GM12878 (cell line): ENCODE results near the gene LRRC15. TPM values are rescaled to one million over a fixed set of nuclear protein-coding genes. Genes with fewer than 3 reads are reported as not detected.

ENCODE experiments used
- ATAC-seq: fragments of 200-7000 bp; cut with Tn5 transposase; 3 replicates; pipeline ENCODE4 v1.9.1; 2020; ENCODE audit warnings: mild to moderate bottlenecking, moderate library complexity
- BruUV-seq: library from RNA; stranded (reverse); fragments of 400-500 nt; replicated peaks from 2 replicates; lab custom pipeline; 2021; lab: Mats Ljungman, UMichigan
- CTCF ChIA-PET: fragments of 300-600 bp; sonication (Branson Sonifier 250); formaldehyde crosslinking; extraction: SDS; loops from one replicate; lab custom pipeline; 2021; ENCODE audit warnings: inconsistent platforms; lab: Yijun Ruan, JAX
- POLR2A ChIA-PET: fragments of 350-600 bp; formaldehyde crosslinking; extraction: SDS; loops from one replicate; lab custom pipeline; 2021; ENCODE audit warnings: inconsistent platforms; lab: Charles Lee
- RAD21 ChIA-PET: fragments of 300-600 bp; sonication (Branson Sonifier 250); formaldehyde crosslinking; loops from one replicate; lab custom pipeline; 2023; ENCODE audit warnings: antibody characterized with exemption; ENCODE audit not compliant: unreplicated experiment; lab: Charles Lee
- SMC1A ChIA-PET: fragments of 300-600 bp; sonication (Branson Sonifier 250); formaldehyde crosslinking; loops from one replicate; lab custom pipeline; 2023; ENCODE audit not compliant: unreplicated experiment, uncharacterized antibody; lab: Charles Lee
- DNase-seq: peaks from one replicate; pipeline ENCODE4 v3.0.0-alpha.2; 2011; ENCODE audit warnings: low read depth, low spot score
- FAIRE-seq: peaks from 3 replicates; lab custom pipeline; 2011; peaks lifted over from hg19 to GRCh38; lab: Jason Lieb, UNC
- H2AFZ ChIP-seq: 2 replicates; pipeline ENCODE4 v1.6.0; 2011; ENCODE audit warnings: low read depth, low read length, control low read depth; ENCODE audit not compliant: control insufficient read depth
- H3K27ac ChIP-seq: 2 replicates; pipeline ENCODE4 v1.5.1; 2011; ENCODE audit warnings: control low read depth; ENCODE audit not compliant: control insufficient read depth, insufficient read depth
- H3K27me3 ChIP-seq, 2 experiments: replicated peaks in 1 of 2; 2 replicates each; pipeline versions ENCODE4 v1.6.0 to v1.6.1; 2011; ENCODE audit warnings: low read length in 1 of 2; ENCODE audit not compliant: control insufficient read depth in 2 of 2, insufficient read depth in 2 of 2
- H3K36me3 ChIP-seq, 2 experiments: 2 replicates each; pipeline ENCODE4 v1.5.1; 2011; ENCODE audit warnings: low read length in 1 of 2; ENCODE audit not compliant: control insufficient read depth in 2 of 2, insufficient read depth in 2 of 2
- H3K4me1 ChIP-seq: 2 replicates; pipeline ENCODE4 v1.6.1; 2011; ENCODE audit warnings: mild to moderate bottlenecking, low read length, moderate library complexity, mixed read lengths; ENCODE audit not compliant: control insufficient read depth, insufficient read depth
- H3K4me2 ChIP-seq: 2 replicates; pipeline ENCODE4 v1.6.0; 2011; ENCODE audit warnings: control low read depth; ENCODE audit not compliant: control insufficient read depth, insufficient read depth
- H3K4me3 ChIP-seq: fragments of 200-600 bp; sonication (generic); 2 replicates; pipeline ENCODE4 v1.5.1; 2016
- H3K79me2 ChIP-seq: 2 replicates; pipeline ENCODE4 v1.6.0; 2011; ENCODE audit warnings: low read length; ENCODE audit not compliant: control insufficient read depth, insufficient read depth
- H3K9ac ChIP-seq: 2 replicates; pipeline ENCODE4 v1.8.0; 2011; ENCODE audit warnings: low read length, control low read depth, mixed read lengths; ENCODE audit not compliant: control insufficient read depth, insufficient read depth
- H3K9me3 ChIP-seq: replicated peaks from 3 replicates; pipeline ENCODE4 v1.5.1; 2011; ENCODE audit warnings: mild to moderate bottlenecking, low read length; ENCODE audit not compliant: control insufficient read depth, insufficient read depth
- H4K20me1 ChIP-seq: 2 replicates; pipeline ENCODE4 v1.6.0; 2011; ENCODE audit not compliant: control insufficient read depth, insufficient read depth
- BHLHE40 ChIP-seq, 2 experiments: fragments of 450-650 bp in 1 of 2; IDR thresholded peaks; 2 replicates each; pipeline ENCODE4 v1.6.1; 2011 to 2017; ENCODE audit warnings: low read depth in 2 of 2, borderline replicate concordance in 1 of 2, improper control_type of control experiment in 1 of 2, low read length in 1 of 2, mild to moderate bottlenecking in 1 of 2
- CBFB ChIP-seq: IDR thresholded peaks from 2 replicates; pipeline ENCODE4 v1.6.1; 2016; ENCODE audit warnings: antibody characterized with exemption, low read depth
- CREB1 ChIP-seq: IDR thresholded peaks from 2 replicates; pipeline ENCODE4 v1.6.1; 2012; ENCODE audit warnings: low read depth, mild to moderate bottlenecking, inconsistent platforms
- MYB ChIP-seq: fragments of 150-350 bp; IDR thresholded peaks from 2 replicates; pipeline ENCODE4 v1.6.1; 2014; ENCODE audit warnings: mild to moderate bottlenecking, low read depth, low read length, borderline replicate concordance
- NFXL1 ChIP-seq: fragments of 450-650 bp; IDR thresholded peaks from 2 replicates; pipeline ENCODE4 v1.6.1; 2017; ENCODE audit warnings: antibody characterized with exemption, mild to moderate bottlenecking, borderline replicate concordance
- NR2C2 ChIP-seq: IDR thresholded peaks from 2 replicates; pipeline ENCODE4 v1.6.1; 2011; ENCODE audit warnings: borderline replicate concordance, low read depth; ENCODE audit not compliant: control insufficient read depth, insufficient read length
- PRDM15 ChIP-seq: fragments of 450-650 bp; formaldehyde crosslinking; IDR thresholded peaks from 2 replicates; pipeline ENCODE4 v1.4.0; 2020; ENCODE audit warnings: mild to moderate bottlenecking, moderate library complexity
- SREBF2 ChIP-seq: IDR thresholded peaks from 2 replicates; pipeline ENCODE4 v1.6.1; 2012; ENCODE audit warnings: mild to moderate bottlenecking, low read length
- TBL1XR1 ChIP-seq: IDR thresholded peaks from 2 replicates; pipeline ENCODE4 v1.6.1; 2012; ENCODE audit warnings: low read depth, low read length, improper control_type of control experiment
- ZNF622 ChIP-seq: fragments of 450-650 bp; IDR thresholded peaks from 2 replicates; pipeline ENCODE4 v1.6.1; 2017; ENCODE audit warnings: mild to moderate bottlenecking, inconsistent platforms
- ZSCAN29 ChIP-seq: fragments of 450-650 bp; IDR thresholded peaks from 2 replicates; pipeline ENCODE4 v1.6.1; 2017; ENCODE audit warnings: mild to moderate bottlenecking, moderate library complexity
- WGBS: methylation state at CpG from one replicate; pipeline ENCODE4 v1.1.6; 2016; ENCODE audit warnings: low lambda C conversion rate; ENCODE audit not compliant: insufficient replicate concordance, insufficient coverage; ENCODE audit errors: missing lambda C conversion rate; 5-methylcytosine and 5-hydroxymethylcytosine counted together
- in situ Hi-C: fragments of 300-500 bp; cut with MboI; formaldehyde crosslinking; loops from 9 replicates; pipeline ENCODE4 v1.14.3; 2018; ENCODE audit warnings: mixed read lengths
- intact Hi-C: fragments of 100-400 bp; cut with micrococcal nuclease; formaldehyde crosslinking; loops from one replicate; pipeline ENCODE4 v1.14.2; 2022; ENCODE audit not compliant: unreplicated experiment
- polyA plus RNA-seq, 11 experiments: library from polyadenylated mRNA; depleted of rRNA in 4 of 11; unstranded in 6 of 11; stranded (reverse) in 5 of 11; fragments of >200 nt; fragmentation: Nextera tagmentation in 4 of 11; fragmentation: Illumina TruSeq in 1 of 11; extraction: Ambion mirVana in 4 of 11; extraction: Trizol in 1 of 11; gene quantifications; 1 replicate in 1 of 11; 2 replicates in 10 of 11; pipeline versions ENCODE4 v1.2.1 to v1.2.3, GENCODE V29; 2011 to 2016; ENCODE audit warnings: inconsistent platforms in 2 of 11, missing spikeins in 2 of 11, low read depth in 1 of 11
- total RNA-seq, 4 experiments: library from RNA; depleted of rRNA in 3 of 4; stranded (reverse); fragments of >200 nt in 3 of 4; fragmentation: Illumina TruSeq in 1 of 4; extraction: Trizol in 1 of 4; gene quantifications; 2 replicates each; pipeline versions ENCODE4 v1.2.1 to v1.2.3, GENCODE V29; 2013 to 2021

LRRC15 gene
- total and polyA plus RNA-seq, 10 of the 15 experiments (the other 5 are each of a cell fraction or from before 2014, with no cell fraction given): not detected

- Histone ChIP-seq H3K36me3 (no peaks in the 10 kb centered on the region), H3K9me3 (no peaks in the 10 kb centered on the region), H3K79me2 (no peaks in the 10 kb centered on the region), H3K9ac (no peak overlapping the region), H3K27me3 (peaks cover 8 to 14% of the 10 kb centered on the region in 2 experiments; a peak in 3 of 4 replicates), H3K27ac (no peak overlapping the region), H3K4me2 (no peak overlapping the region), H2AFZ (no peak overlapping the region), H3K4me1 (no peaks in the 10 kb centered on the region), H4K20me1 (no peaks in the 10 kb centered on the region), H3K4me3 (no peak overlapping the region)
- POLR2A ChIA-PET: no interaction called here
- RAD21 ChIA-PET: no interaction called here
- ATAC-seq (no peak), FAIRE-seq (no peak), DNase-seq (no peak)
- in situ Hi-C loops (no loop called here), intact Hi-C loops (no loop called here)
- no peak for TF ChIP-seq TBL1XR1
- TF ChIP-seq BHLHE40 (IDR thresholded peaks at IDR 0.05; ENCODE audit: borderline replicate concordance in 1 of 2, low read depth in 2 of 2, low read length in 1 of 2): no peak
- no peak for TF ChIP-seq CBFB
- no peak for TF ChIP-seq PRDM15 (CRISPR knock-in tag)
- no peak for TF ChIP-seq NFXL1
- no peak for TF ChIP-seq MYB
- TF ChIP-seq SREBF2: no peak
- no peak for TF ChIP-seq ZNF622
- no peak for TF ChIP-seq NR2C2
- TF ChIP-seq ZSCAN29: no peak
- TF ChIP-seq CREB1: no peak
- SMC1A ChIA-PET: no interaction called here
- CTCF ChIA-PET: interaction anchor here (0.7 to 1.5 kb wide), 2 partner anchors 24 to 41 kb away, joined by 3 to 6 read pairs; no protein-coding TSS in a partner anchor
- no TSS peak for BruUV-seq
- 19% methylated on average over 18 of the region's 18 CpGs for WGBS
Observed at GRCh38 chr3:194367992-194368841, 1.3 kb downstream of the LRRC15 start.
